Measurements from ENCODE around the gene NOL3.

Gene NOL3

GRCh38 chr16:67170949-67171649, 761 bp downstream of the NOL3 start:
- no peak for DNase-seq (ENCODE audit: low read depth)

- no peak for DNase-seq (ENCODE audit: low read depth)
Observed at GRCh38 chr16:67173323-67173722, 3.0 kb downstream of the NOL3 start.

- DNase-seq (ENCODE audit: low read depth), result peak; percentile 47
Observed at GRCh38 chr16:67173808-67174705, 3.7 kb downstream of the NOL3 start.

GRCh38 chr16:67174706-67175231, 4.4 kb downstream of the NOL3 start:
- DNase-seq (ENCODE audit: low read depth), result no peak

GRCh38 chr16:67176662-67177061, 6.3 kb downstream of the NOL3 start:
- no peak for DNase-seq (ENCODE audit: low read depth)

- DNase-seq (ENCODE audit: low read depth), result peak; percentile 44
Observed at GRCh38 chr16:67177743-67178699, 7.7 kb downstream of the NOL3 start.

GRCh38 chr16:67179421-67180080, 9.2 kb downstream of the NOL3 start:
- no peak for DNase-seq (ENCODE audit: low read depth)

- DNase-seq (ENCODE audit: low read depth), result no peak
Observed at GRCh38 chr16:67180166-67180565, 9.8 kb downstream of the NOL3 start.

GRCh38 chr16:67181346-67181745, 11.0 kb downstream of the NOL3 start:
- no peak for DNase-seq (ENCODE audit: low read depth)

GRCh38 chr16:67182288-67182687, 11.9 kb downstream of the NOL3 start:
- DNase-seq (ENCODE audit: low read depth), result no peak

- no peak for DNase-seq (ENCODE audit: low read depth)
Observed at GRCh38 chr16:67183284-67183626, 12.9 kb downstream of the NOL3 start.

GRCh38 chr16:67183627-67184452, 13.5 kb downstream of the NOL3 start, which contains the start of gene MATCAP1:
Gene MATCAP1, minus strand, starts transcription at chr16:67183963. Its CDS starts 3,353 bp downstream, at chr16:67180610.
- peak; percentile 87 for DNase-seq (ENCODE audit: low read depth)

GRCh38 chr16:67184453-67184994, 14.2 kb downstream of the NOL3 start:
- no peak for DNase-seq (ENCODE audit: low read depth)

GRCh38 chr16:67184995-67185650, 14.8 kb downstream of the NOL3 start:
- peak; percentile 75 for DNase-seq (ENCODE audit: low read depth)

GRCh38 chr16:67185651-67186134, 15.4 kb downstream of the NOL3 start:
- DNase-seq (ENCODE audit: low read depth), result no peak

- DNase-seq (ENCODE audit: low read depth), result no peak
Observed at GRCh38 chr16:67186550-67186950, 16.2 kb downstream of the NOL3 start.

GRCh38 chr16:67187175-67187890, 17.0 kb downstream of the NOL3 start:
- no peak for DNase-seq (ENCODE audit: low read depth)

- no peak for DNase-seq (ENCODE audit: low read depth)
Observed at GRCh38 chr16:67188323-67188722, 18.0 kb downstream of the NOL3 start.

- DNase-seq (ENCODE audit: low read depth), result no peak
Observed at GRCh38 chr16:67188798-67189197, 18.5 kb downstream of the NOL3 start.

Data from activated T-helper 9 cell treated with anti-CD3 and anti-CD28 coated beads, Interleukin-2, amount 50 U/mL, for 16 hours (primary cell).